Heart left ventricle (tissue), 13 donors: ENCODE results near the gene SPOCK1.

Source experiments
- POLR2A ChIP-seq, 2 donors: fragments of 450-650 bp; IDR thresholded peaks; one replicate each; pipeline ENCODE4 v1.6.1; 2017; ENCODE audit warnings: antibody characterized with exemption in 2 of 2, mild to moderate bottlenecking in 2 of 2, moderate library complexity in 2 of 2
- TF ChIP-seq, protein P1 (sequence below), 12 donors: fragments of 200-600 bp; sonication (generic) in 4 of 12; IDR thresholded peaks; one replicate each; pipeline versions ENCODE4 v1.5.0 to v1.8.0; 2018 to 2022; ENCODE audit warnings: antibody characterized with exemption in 12 of 12, mild to moderate bottlenecking in 5 of 12
- donor health status: ischemic (EF 13 %, LVEDD 7.1; RV severe dilation, severe dysfunction).
- donor health status: DM: no; HTN: yes; CAD: no.
- donor health status: DM: no; HTN: no; CAD: no.
- donor health status: ischemic (EF 25% LVEDD 6.9; RV normal size, moderate dysfunction).
- donor health status: ischemic (EF 25% LVEDD 5.7; RV mildly dilated, moderate dysfunction).
- donor health status: ischemic (EF 35%, LVEDD 5.7; RV mildly dilated, moderate dysfunction).
- donor health status: nonischemic (EF 11% LVEDD 7.7; RV severe dilation, severe dysfunction).
- donor health status: DM: yes; HTN: yes; CAD: no.
- donor health status: PGD.
- donor health status: ischemic (EF 29% LVEDD 5.4; RV normal size, mild dysfunction).
- donor health status: nonischemic (EF 23%, LVEDD 6.1; RV moderate dilation, normal function).

- TF ChIP-seq, protein P1, sequence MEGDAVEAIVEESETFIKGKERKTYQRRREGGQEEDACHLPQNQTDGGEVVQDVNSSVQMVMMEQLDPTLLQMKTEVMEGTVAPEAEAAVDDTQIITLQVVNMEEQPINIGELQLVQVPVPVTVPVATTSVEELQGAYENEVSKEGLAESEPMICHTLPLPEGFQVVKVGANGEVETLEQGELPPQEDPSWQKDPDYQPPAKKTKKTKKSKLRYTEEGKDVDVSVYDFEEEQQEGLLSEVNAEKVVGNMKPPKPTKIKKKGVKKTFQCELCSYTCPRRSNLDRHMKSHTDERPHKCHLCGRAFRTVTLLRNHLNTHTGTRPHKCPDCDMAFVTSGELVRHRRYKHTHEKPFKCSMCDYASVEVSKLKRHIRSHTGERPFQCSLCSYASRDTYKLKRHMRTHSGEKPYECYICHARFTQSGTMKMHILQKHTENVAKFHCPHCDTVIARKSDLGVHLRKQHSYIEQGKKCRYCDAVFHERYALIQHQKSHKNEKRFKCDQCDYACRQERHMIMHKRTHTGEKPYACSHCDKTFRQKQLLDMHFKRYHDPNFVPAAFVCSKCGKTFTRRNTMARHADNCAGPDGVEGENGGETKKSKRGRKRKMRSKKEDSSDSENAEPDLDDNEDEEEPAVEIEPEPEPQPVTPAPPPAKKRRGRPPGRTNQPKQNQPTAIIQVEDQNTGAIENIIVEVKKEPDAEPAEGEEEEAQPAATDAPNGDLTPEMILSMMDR (IDR thresholded peaks at IDR 0.05), result no peak
- no peak for TF ChIP-seq POLR2A (IDR thresholded peaks at IDR 0.05)
Measured at GRCh38 chr5:137440795-137441194, 58.3 kb downstream of the SPOCK1 start.
